Trophoblast cell (in vitro differentiated cells and primary cell): ENCODE measurements around the gene TAAR5.

Experiments
- DNase-seq, 2 donors: peaks; one replicate each; pipeline ENCODE4 v3.0.0-alpha.2; 2016
- H2AFZ ChIP-seq: 2 replicates; pipeline ENCODE4 v1.6.1; 2013; ENCODE audit warnings: low read length, moderate library complexity, mild to moderate bottlenecking; ENCODE audit not compliant: insufficient read depth, poor library complexity
- H2AK5ac ChIP-seq: 2 replicates; pipeline ENCODE4 v1.6.1; 2013; ENCODE audit warnings: mild to moderate bottlenecking, low read length
- H2BK120ac ChIP-seq: 2 replicates; pipeline ENCODE4 v1.6.1; 2013; ENCODE audit warnings: low read length, mild to moderate bottlenecking, moderate library complexity; ENCODE audit not compliant: insufficient read depth, poor library complexity
- H2BK12ac ChIP-seq: 2 replicates; pipeline ENCODE4 v1.6.1; 2013; ENCODE audit warnings: mild to moderate bottlenecking, low read length, moderate library complexity
- H2BK5ac ChIP-seq: 2 replicates; pipeline ENCODE4 v1.6.1; 2013; ENCODE audit warnings: low read length, low read depth, moderate library complexity, mild to moderate bottlenecking; ENCODE audit not compliant: poor library complexity
- H3K14ac ChIP-seq: 2 replicates; pipeline ENCODE4 v1.6.1; 2013; ENCODE audit warnings: mild to moderate bottlenecking, low read length
- H3K18ac ChIP-seq: 2 replicates; pipeline ENCODE4 v1.6.1; 2013; ENCODE audit warnings: mild to moderate bottlenecking, low read length
- H3K23ac ChIP-seq: 2 replicates; pipeline ENCODE4 v1.6.1; 2013; ENCODE audit warnings: low read length
- H3K27ac ChIP-seq: 2 replicates; pipeline ENCODE4 v1.5.1; 2013; ENCODE audit warnings: low read depth, mild to moderate bottlenecking, inconsistent platforms, low read length, moderate library complexity
- H3K27me3 ChIP-seq: 2 replicates; pipeline ENCODE4 v1.6.1; 2013; ENCODE audit warnings: inconsistent platforms, mild to moderate bottlenecking, low read length, moderate library complexity; ENCODE audit not compliant: insufficient read depth
- H3K36me3 ChIP-seq, 2 experiments: 1 replicate in 1 of 2; 2 replicates in 1 of 2; pipeline ENCODE4 v1.6.1; 2013; ENCODE audit warnings: low read length in 2 of 2, mild to moderate bottlenecking in 2 of 2, moderate library complexity in 1 of 2; ENCODE audit not compliant: insufficient read depth in 2 of 2, control insufficient read depth in 1 of 2
- H3K4ac ChIP-seq: 2 replicates; pipeline ENCODE4 v1.6.1; 2013; ENCODE audit warnings: low read depth, mild to moderate bottlenecking, low read length, moderate library complexity
- H3K4me1 ChIP-seq, 2 experiments: 1 replicate in 1 of 2; 2 replicates in 1 of 2; pipeline ENCODE4 v1.6.1; 2013; ENCODE audit warnings: low read length in 2 of 2, mild to moderate bottlenecking in 2 of 2, moderate library complexity in 1 of 2; ENCODE audit not compliant: insufficient read depth in 2 of 2, control insufficient read depth in 1 of 2
- H3K4me2 ChIP-seq: 2 replicates; pipeline ENCODE4 v1.6.1; 2013; ENCODE audit warnings: inconsistent platforms, mild to moderate bottlenecking, low read length, moderate library complexity
- H3K4me3 ChIP-seq: 2 replicates; pipeline ENCODE4 v1.5.1; 2013; ENCODE audit warnings: mild to moderate bottlenecking, low read depth, low read length, inconsistent platforms
- H3K79me1 ChIP-seq: one replicate; pipeline ENCODE4 v1.6.1; 2013; ENCODE audit warnings: low read length
- H3K79me2 ChIP-seq: 2 replicates; pipeline ENCODE4 v1.6.1; 2013; ENCODE audit warnings: low read length, mild to moderate bottlenecking; ENCODE audit not compliant: control insufficient read depth, insufficient read depth, poor library complexity
- H3K9ac ChIP-seq: 2 replicates; pipeline ENCODE4 v1.6.1; 2013; ENCODE audit warnings: mild to moderate bottlenecking, low read length
- H3K9me3 ChIP-seq: 2 replicates; pipeline ENCODE4 v1.6.1; 2013; ENCODE audit warnings: low read depth, mild to moderate bottlenecking, control low read depth, inconsistent platforms, low read length; ENCODE audit not compliant: insufficient read depth
- H4K12ac ChIP-seq: 2 replicates; pipeline ENCODE4 v1.6.1; 2013; ENCODE audit warnings: low read depth, mild to moderate bottlenecking, low read length, moderate library complexity
- H4K8ac ChIP-seq: 2 replicates; pipeline ENCODE4 v1.6.1; 2013; ENCODE audit warnings: low read depth, mild to moderate bottlenecking, low read length, moderate library complexity
- H4K91ac ChIP-seq: one replicate; pipeline ENCODE4 v1.6.1; 2013; ENCODE audit warnings: low read depth, mild to moderate bottlenecking, low read length, moderate library complexity
- WGBS: extraction: QIAGEN DNeasy Blood & Tissue Kit; methylation state at CpG from one replicate; pipeline ENCODE4 v1.1.7; 2013; ENCODE audit warnings: missing lambda C conversion rate; ENCODE audit not compliant: insufficient read length, insufficient coverage; ENCODE audit errors: extremely low coverage; 5-methylcytosine and 5-hydroxymethylcytosine counted together

TAAR5 gene

GRCh38 chr6:132596201-132596600 lies 6.7 kb upstream of the TAAR5 start:
- Histone ChIP-seq H2BK5ac (no peak overlapping the region), H3K4me3 (no peak overlapping the region), H2BK120ac (no peak overlapping the region), H3K18ac (no peak overlapping the region), H2BK12ac (no peak overlapping the region), H3K27me3 (no peaks in the 10 kb centered on the region), H3K4ac (no peak overlapping the region), H2AK5ac (no peak overlapping the region), H3K4me1 (no peaks in the 10 kb centered on the region), H2AFZ (no peak overlapping the region), H3K36me3 (no peaks in the 10 kb centered on the region), H4K12ac (no peak overlapping the region), H4K91ac (no peak overlapping the region), H3K9ac (no peak overlapping the region), H3K23ac (no peak overlapping the region), H3K9me3 (no peaks in the 10 kb centered on the region), H3K4me2 (no peak overlapping the region), H3K14ac (no peak overlapping the region), H4K8ac (no peak overlapping the region), H3K27ac (no peak overlapping the region), H3K79me1 (no peaks in the 10 kb centered on the region), H3K79me2 (no peaks in the 10 kb centered on the region)
- no peak for DNase-seq
- WGBS, result no CpG with 5 or more reads among the region's 6 CpGs

GRCh38 chr6:132592855-132593254 lies 3.3 kb upstream of the TAAR5 start:
- no peaks in the 10 kb centered on the region for H3K27me3 ChIP-seq
- WGBS, result no CpG with 5 or more reads among the region's 2 CpGs
- H3K9me3 ChIP-seq, result no peaks in the 10 kb centered on the region
- no peak overlapping the region for H4K8ac ChIP-seq
- no peak overlapping the region for H2BK12ac ChIP-seq
- H4K12ac ChIP-seq, result no peak overlapping the region
- no peak overlapping the region for H3K18ac ChIP-seq
- H3K79me1 ChIP-seq, result no peaks in the 10 kb centered on the region
- H3K23ac ChIP-seq, result no peak overlapping the region
- H3K9ac ChIP-seq, result no peak overlapping the region
- no peak overlapping the region for H3K14ac ChIP-seq
- no peak overlapping the region for H3K4ac ChIP-seq
- H3K4me2 ChIP-seq, result no peak overlapping the region
- H2AFZ ChIP-seq, result no peak overlapping the region
- H2BK5ac ChIP-seq, result no peak overlapping the region
- H2AK5ac ChIP-seq, result no peak overlapping the region
- H3K36me3 ChIP-seq, result no peaks in the 10 kb centered on the region
- no peak overlapping the region for H3K27ac ChIP-seq
- DNase-seq, result no peak
- no peak overlapping the region for H4K91ac ChIP-seq
- no peak overlapping the region for H3K4me3 ChIP-seq
- no peak overlapping the region for H2BK120ac ChIP-seq
- H3K79me2 ChIP-seq, result no peaks in the 10 kb centered on the region
- no peaks in the 10 kb centered on the region for H3K4me1 ChIP-seq

- no CpG with 5 or more reads among the region's 1 CpG for WGBS
- Histone ChIP-seq H3K18ac (no peak overlapping the region), H3K23ac (no peak overlapping the region), H3K9ac (no peak overlapping the region), H3K4me1 (no peaks in the 10 kb centered on the region), H2AK5ac (no peak overlapping the region), H2BK5ac (no peak overlapping the region), H3K4me3 (no peak overlapping the region), H4K12ac (no peak overlapping the region), H4K8ac (no peak overlapping the region), H3K79me2 (no peaks in the 10 kb centered on the region), H3K14ac (no peak overlapping the region), H3K9me3 (no peaks in the 10 kb centered on the region), H3K4ac (no peak overlapping the region), H3K27me3 (no peaks in the 10 kb centered on the region), H3K4me2 (no peak overlapping the region), H2BK120ac (no peak overlapping the region), H3K79me1 (no peaks in the 10 kb centered on the region), H3K36me3 (no peaks in the 10 kb centered on the region), H4K91ac (no peak overlapping the region), H3K27ac (no peak overlapping the region), H2BK12ac (no peak overlapping the region), H2AFZ (no peak overlapping the region)
- no peak for DNase-seq
These were observed 821 bp upstream of the TAAR5 start for GRCh38 chr6:132590362-132590761.

- no CpG with 5 or more reads among the region's 2 CpGs for WGBS
- H3K9ac ChIP-seq, result no peak overlapping the region
These were observed 2.1 kb downstream of the TAAR5 start for GRCh38 chr6:132587424-132587823.

More at GRCh38 chr6:132587424-132587823, 2.1 kb downstream of the TAAR5 start:
- H3K4ac ChIP-seq, result no peak overlapping the region
- H2AFZ ChIP-seq, result no peak overlapping the region
- no peaks in the 10 kb centered on the region for H3K9me3 ChIP-seq
- H3K18ac ChIP-seq, result no peak overlapping the region
- H3K27me3 ChIP-seq, result no peaks in the 10 kb centered on the region
- no peak for DNase-seq
- H3K27ac ChIP-seq, result no peak overlapping the region
- H3K4me2 ChIP-seq, result no peak overlapping the region
- H3K79me2 ChIP-seq, result no peaks in the 10 kb centered on the region
- peaks cover 0 to 4% of the 10 kb centered on the region in 2 experiments for H3K4me1 ChIP-seq
- H4K91ac ChIP-seq, result no peak overlapping the region
- no peaks in the 10 kb centered on the region for H3K79me1 ChIP-seq
- no peak overlapping the region for H2AK5ac ChIP-seq
- no peak overlapping the region for H3K4me3 ChIP-seq
- no peak overlapping the region for H2BK5ac ChIP-seq
- H2BK120ac ChIP-seq, result no peak overlapping the region
- no peak overlapping the region for H3K14ac ChIP-seq
- no peak overlapping the region for H4K8ac ChIP-seq
- no peak overlapping the region for H4K12ac ChIP-seq
- no peaks in the 10 kb centered on the region for H3K36me3 ChIP-seq
- no peak overlapping the region for H2BK12ac ChIP-seq
- H3K23ac ChIP-seq, result no peak overlapping the region
